Measurements from ENCODE around the gene SH2D4B. TPM values are rescaled to one million over a fixed set of nuclear protein-coding genes. Genes with fewer than 3 reads are reported as not detected.
"Not testable (repeated sequence)": the region's sequence is repeated elsewhere in the genome, so short reads cannot be mapped to it uniquely, and the experiment has no call there.

Gene SH2D4B
- total RNA-seq, 1 experiment from 2014 or later: 0.10 TPM

DNA sequence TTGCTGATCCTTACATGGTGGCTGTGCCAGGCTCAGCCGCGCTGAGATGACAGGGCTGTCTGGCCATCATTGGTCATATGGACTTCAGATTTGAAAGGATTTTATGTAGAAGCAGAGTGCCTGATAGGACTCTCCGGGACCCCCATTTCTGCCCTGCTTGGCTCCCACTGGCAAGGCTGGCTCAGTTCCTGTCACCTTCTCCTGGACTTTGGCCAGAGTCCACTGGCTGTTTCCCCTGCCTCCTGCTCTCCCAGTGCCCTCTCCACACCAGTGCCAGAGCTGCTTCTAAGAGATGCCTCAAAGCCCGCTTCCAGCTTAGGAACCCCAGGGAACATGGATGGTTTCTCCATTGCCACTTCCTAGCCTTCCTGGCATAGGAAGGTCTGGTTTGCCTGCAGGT, 5.1 kb upstream of the SH2D4B start:
- no peaks in the 10 kb centered on the region for H3K36me3 ChIP-seq (ENCODE audit: control insufficient read depth, insufficient read depth, low read length)
- ATAC-seq: no peak
- no TSS peak for BruUV-seq (replicated peaks)
- intact Hi-C loops (cut with micrococcal nuclease; ENCODE audit: unreplicated experiment): no loop called here
- no peak overlapping the region for H3K4me3 ChIP-seq (ENCODE audit: low read depth in 2 of 2, low read length in 2 of 2)
- TF ChIP-seq TCF7L2 (IDR thresholded peaks at IDR 0.05; ENCODE audit: low read depth, low read length): no peak
- TF ChIP-seq SIN3A (IDR thresholded peaks at IDR 0.05; ENCODE audit: borderline replicate concordance, insufficient read depth, low read depth, low read length): no peak
- no peak for TF ChIP-seq POLR2AphosphoS5 (IDR thresholded peaks at IDR 0.05; ENCODE audit: low read depth, low read length)
- TF ChIP-seq REST (IDR thresholded peaks at IDR 0.05; ENCODE audit: insufficient read depth in 1 of 2, low read depth in 2 of 2, low read length in 1 of 2): no peak
- no peak for TF ChIP-seq CTCF (IDR thresholded peaks at IDR 0.05)
- no peaks in the 10 kb centered on the region for H3K9me3 ChIP-seq (ENCODE audit: control insufficient read depth, insufficient read depth, low read depth, low read length)
- ChIA-PET POLR2A (no interaction called here), CTCF (no interaction called here)
- no peaks in the 10 kb centered on the region for H3K4me1 ChIP-seq (ENCODE audit: control insufficient read depth, insufficient read depth, low read length)
- no peak overlapping the region for H3K27ac ChIP-seq (ENCODE audit: low read length)
- no peak for DNase-seq (ENCODE audit: low read depth, low spot score)
- in situ Hi-C loops (cut with HindIII; ENCODE audit: low pct_unique_long_range_greater_than_20kb, low sequenced_read_pairs): no loop called here
- no peaks in the 10 kb centered on the region; the same call in 1 of the 2 replicates for H3K27me3 ChIP-seq (ENCODE audit: control insufficient read depth, insufficient read depth, low read length)

DNA sequence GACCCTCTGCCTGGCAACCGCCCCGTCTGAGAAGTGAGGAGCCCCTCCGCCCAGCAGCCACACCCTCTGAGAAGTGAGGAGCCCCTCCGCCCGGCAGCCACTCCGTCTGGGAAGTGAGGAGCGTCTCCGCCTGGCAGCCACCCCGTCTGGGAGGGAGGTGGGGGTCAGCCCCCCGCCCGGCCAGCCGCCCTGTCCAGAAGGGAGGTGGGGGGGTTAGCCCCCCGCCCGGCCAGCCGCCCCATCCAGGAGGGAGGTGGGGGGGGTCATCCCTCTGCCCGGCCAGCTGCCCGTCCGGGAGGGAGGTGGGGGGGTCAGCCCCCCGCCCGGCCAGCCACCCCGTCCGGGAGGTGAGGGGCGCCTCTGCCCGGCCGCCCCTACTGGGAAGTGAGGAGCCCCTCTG, 3.6 kb upstream of the SH2D4B start:
- H3K27ac ChIP-seq (ENCODE audit: low read length); H3K4me3 ChIP-seq (ENCODE audit: low read depth in 2 of 2, low read length in 2 of 2); H3K36me3 ChIP-seq (ENCODE audit: control insufficient read depth, insufficient read depth, low read length); CTCF ChIA-PET; H3K27me3 ChIP-seq (ENCODE audit: control insufficient read depth, insufficient read depth, low read length); BruUV-seq (replicated peaks); H3K9me3 ChIP-seq (ENCODE audit: control insufficient read depth, insufficient read depth, low read depth, low read length); DNase-seq (ENCODE audit: low read depth, low spot score); ATAC-seq; in situ Hi-C loops (cut with HindIII; ENCODE audit: low pct_unique_long_range_greater_than_20kb, low sequenced_read_pairs); intact Hi-C loops (cut with micrococcal nuclease; ENCODE audit: unreplicated experiment); H3K4me1 ChIP-seq (ENCODE audit: control insufficient read depth, insufficient read depth, low read length); POLR2A ChIA-PET: not testable (repeated sequence)

- CTCF ChIA-PET; H3K36me3 ChIP-seq (ENCODE audit: control insufficient read depth, insufficient read depth, low read length); H3K4me3 ChIP-seq (ENCODE audit: low read depth in 2 of 2, low read length in 2 of 2); H3K27me3 ChIP-seq (ENCODE audit: control insufficient read depth, insufficient read depth, low read length); ATAC-seq; intact Hi-C loops (cut with micrococcal nuclease; ENCODE audit: unreplicated experiment); BruUV-seq (replicated peaks); DNase-seq (ENCODE audit: low read depth, low spot score); in situ Hi-C loops (cut with HindIII; ENCODE audit: low pct_unique_long_range_greater_than_20kb, low sequenced_read_pairs); POLR2A ChIA-PET; H3K9me3 ChIP-seq (ENCODE audit: control insufficient read depth, insufficient read depth, low read depth, low read length); H3K27ac ChIP-seq (ENCODE audit: low read length); H3K4me1 ChIP-seq (ENCODE audit: control insufficient read depth, insufficient read depth, low read length): not testable (repeated sequence)
These were observed 3.1 kb upstream of the SH2D4B start for GRCh38 chr10:80534646-80535045.
